SK-N-SH treated with all-trans-retinoic acid at 6 μM for 48 hours (cell line): Measurements from ENCODE around the gene PHYKPL.

ENCODE experiments used
- ATAC-seq: fragments of 200-7000 bp; cut with Tn5 transposase; 3 replicates; pipeline ENCODE4 v1.9.1; 2020; ENCODE audit warnings: mild to moderate bottlenecking, moderate library complexity
- ARNTL ChIP-seq: fragments of 450-650 bp; formaldehyde crosslinking; IDR thresholded peaks from 2 replicates; pipeline ENCODE4 v1.5.0; 2020; ENCODE audit warnings: low read depth, mild to moderate bottlenecking, moderate library complexity, borderline replicate concordance
- BACH2 ChIP-seq: fragments of 250-450 bp; sonication (Bioruptor Pico); IDR thresholded peaks from 2 replicates; pipeline ENCODE4 v1.9.0; 2021; ENCODE audit warnings: mild to moderate bottlenecking, borderline replicate concordance
- ESRRG ChIP-seq: fragments of 250-450 bp; sonication (Bioruptor Pico); IDR thresholded peaks from 2 replicates; pipeline ENCODE4 v1.6.1; 2021; ENCODE audit warnings: mild to moderate bottlenecking
- GLIS3 ChIP-seq: fragments of 250-450 bp; sonication (Bioruptor Pico); IDR thresholded peaks from 2 replicates; pipeline ENCODE4 v1.5.0; 2020; ENCODE audit warnings: mild to moderate bottlenecking, moderate library complexity
- ISL1 ChIP-seq: fragments of 250-450 bp; sonication (Bioruptor Pico); IDR thresholded peaks from 2 replicates; pipeline ENCODE4 v2.1.2; 2022; ENCODE audit warnings: mild to moderate bottlenecking, moderate library complexity
- OSR1 ChIP-seq: fragments of 250-450 bp; sonication (Bioruptor Pico); IDR thresholded peaks from 2 replicates; pipeline ENCODE4 v1.8.0; 2022; ENCODE audit warnings: moderate library complexity, mild to moderate bottlenecking, inconsistent platforms
- PPARA ChIP-seq: fragments of 250-450 bp; sonication (Bioruptor Pico); IDR thresholded peaks from 2 replicates; pipeline ENCODE4 v1.5.0; 2020; ENCODE audit warnings: mild to moderate bottlenecking, borderline replicate concordance
- RARB ChIP-seq: fragments of 250-450 bp; sonication (Bioruptor Pico); IDR thresholded peaks from 2 replicates; pipeline ENCODE4 v1.8.0; 2021; ENCODE audit warnings: mild to moderate bottlenecking, moderate library complexity
- SNAI2 ChIP-seq: fragments of 250-450 bp; sonication (Bioruptor Pico); IDR thresholded peaks from 2 replicates; pipeline ENCODE4 v1.5.0; 2020; ENCODE audit warnings: mild to moderate bottlenecking, moderate library complexity
- TOX ChIP-seq: fragments of 250-450 bp; sonication (Bioruptor Pico); IDR thresholded peaks from 2 replicates; pipeline ENCODE4 v1.8.0; 2021; ENCODE audit warnings: mild to moderate bottlenecking, moderate library complexity, borderline replicate concordance
- ZC3H10 ChIP-seq: fragments of 250-450 bp; sonication (Bioruptor Pico); IDR thresholded peaks from 2 replicates; pipeline ENCODE4 v1.5.1; 2021; ENCODE audit warnings: mild to moderate bottlenecking, moderate library complexity
- ZFP3 ChIP-seq: fragments of 250-450 bp; sonication (Bioruptor Pico); IDR thresholded peaks from 2 replicates; pipeline ENCODE4 v1.5.0; 2020; ENCODE audit warnings: mild to moderate bottlenecking, moderate library complexity
- ZFP30 ChIP-seq: fragments of 450-650 bp; formaldehyde crosslinking; IDR thresholded peaks from 2 replicates; pipeline ENCODE4 v1.5.0; 2022; ENCODE audit warnings: mild to moderate bottlenecking, moderate library complexity
- ZNF565 ChIP-seq: fragments of 450-650 bp; formaldehyde crosslinking; conservative IDR thresholded peaks from 2 replicates; pipeline ENCODE4 v1.5.0; 2020; ENCODE audit warnings: low read depth, mild to moderate bottlenecking, moderate library complexity
- ZNF70 ChIP-seq: fragments of 450-650 bp; formaldehyde crosslinking; IDR thresholded peaks from 2 replicates; pipeline ENCODE4 v1.5.0; 2020; ENCODE audit warnings: mild to moderate bottlenecking, moderate library complexity
- ZNF8 ChIP-seq: fragments of 450-650 bp; formaldehyde crosslinking; IDR thresholded peaks from 2 replicates; pipeline ENCODE4 v1.5.0; 2020; ENCODE audit warnings: mild to moderate bottlenecking, moderate library complexity
- TF ChIP-seq, protein P1 (sequence below): fragments of 250-450 bp; sonication (Bioruptor Pico); IDR thresholded peaks from 2 replicates; pipeline ENCODE4 v1.5.0; 2020; ENCODE audit warnings: mild to moderate bottlenecking, moderate library complexity
- TF ChIP-seq, protein P2 (sequence below): fragments of 250-450 bp; sonication (Bioruptor Pico); IDR thresholded peaks from 2 replicates; pipeline ENCODE4 v1.5.1; 2021; ENCODE audit warnings: mild to moderate bottlenecking, moderate library complexity
- TF ChIP-seq, protein P3 (sequence below): fragments of 250-450 bp; sonication (Bioruptor Pico); IDR thresholded peaks from 2 replicates; pipeline ENCODE4 v1.8.0; 2021; ENCODE audit warnings: low read depth, mild to moderate bottlenecking, moderate library complexity, borderline replicate concordance
- TF ChIP-seq, protein P4 (sequence below): fragments of 250-450 bp; sonication (Bioruptor Pico); IDR thresholded peaks from 2 replicates; pipeline ENCODE4 v1.8.0; 2020; ENCODE audit warnings: mild to moderate bottlenecking, moderate library complexity, borderline replicate concordance

Gene PHYKPL

DNA sequence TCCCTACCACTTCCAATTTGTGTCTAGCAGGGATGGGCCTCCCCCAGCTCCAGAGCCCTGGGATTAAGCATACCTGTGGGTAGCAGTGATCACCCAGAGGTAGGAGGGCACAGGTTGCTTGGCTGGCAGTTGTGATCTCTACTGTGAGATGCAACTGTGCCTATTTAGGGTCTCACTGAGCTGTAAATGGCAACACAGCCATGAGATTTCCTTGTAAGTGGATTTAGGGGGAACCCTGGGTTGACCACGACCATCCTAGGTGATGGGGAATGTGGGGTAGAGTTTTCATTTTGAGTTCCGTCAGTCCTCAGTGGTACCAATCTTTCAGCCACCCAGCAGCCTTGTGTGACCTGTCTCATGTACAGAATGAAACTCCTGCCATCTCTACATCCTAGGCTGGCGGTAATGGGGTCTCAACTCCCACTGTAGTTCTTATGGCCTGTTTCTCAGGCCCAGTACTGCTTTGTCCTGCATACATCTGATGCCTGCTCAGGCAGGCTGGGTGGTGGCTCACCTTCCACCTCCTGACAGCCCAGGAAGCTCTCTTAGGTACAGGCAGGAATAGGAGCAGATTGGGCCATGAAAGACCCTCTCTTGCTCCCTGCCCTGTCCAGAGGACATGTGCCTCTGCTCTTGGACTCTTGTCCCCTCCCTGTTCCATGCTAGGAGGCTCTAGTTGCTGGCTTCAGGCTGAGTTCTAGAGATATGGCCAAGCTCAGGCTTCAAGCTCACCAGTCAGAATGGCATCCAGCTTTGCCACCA, 20.2 kb downstream of the PHYKPL start:
- ATAC-seq = peak; percentile 1; the same call in 2 of the 3 replicates

DNA sequence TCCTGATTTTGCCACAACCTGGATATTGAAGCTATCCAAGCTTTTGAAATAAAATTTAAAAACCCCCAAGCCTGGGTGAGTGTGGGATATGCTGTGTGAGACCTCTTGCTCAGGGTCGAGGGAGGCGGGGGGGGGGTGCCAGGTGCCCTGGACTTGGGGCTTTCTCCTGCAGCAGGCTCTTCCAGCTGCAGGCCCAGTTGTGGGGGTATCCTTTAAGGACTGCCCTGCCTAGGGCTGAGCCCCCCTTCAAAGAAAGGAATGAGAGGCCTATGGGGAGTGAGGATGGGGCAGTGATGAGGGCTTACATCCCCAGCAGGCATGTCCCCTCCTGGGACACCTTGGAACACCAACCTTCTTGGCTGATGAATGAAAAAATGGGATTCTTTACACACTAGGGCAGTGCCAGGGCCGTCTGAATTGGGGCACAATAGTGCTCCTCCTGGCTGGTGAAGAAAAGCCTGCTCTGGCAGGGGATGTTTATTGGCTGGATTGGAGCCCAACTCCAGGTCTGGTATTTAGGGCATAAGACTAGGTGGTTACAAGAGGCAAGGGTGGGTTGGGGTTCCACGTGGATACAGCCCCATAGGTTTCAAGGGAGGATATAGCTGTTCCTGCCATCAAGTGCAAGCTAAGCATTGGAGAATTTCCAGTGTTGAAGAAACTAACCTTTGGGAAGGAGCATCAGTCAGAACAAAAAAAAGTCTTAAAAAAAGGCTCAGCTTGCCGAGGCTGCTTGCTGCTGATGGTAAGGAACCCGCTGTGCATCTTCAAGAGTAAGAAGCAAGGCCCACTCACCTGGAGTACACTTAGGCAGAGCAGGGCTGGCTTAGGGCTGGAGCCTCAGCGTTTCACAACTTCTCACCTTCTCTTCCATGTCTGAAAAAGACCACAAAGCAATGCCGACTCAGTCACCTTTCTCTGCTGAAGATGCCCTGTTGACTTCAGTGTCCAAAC, 21.2 kb downstream of the PHYKPL start:
- ATAC-seq = no peak
- TF ChIP-seq ESRRG = no peak
- TF ChIP-seq ARNTL (CRISPR knock-in tag) = no peak
- TF ChIP-seq TOX (CRISPR knock-in tag) = no peak
- TF ChIP-seq ISL1 (CRISPR knock-in tag) = no peak
- TF ChIP-seq, protein P1, sequence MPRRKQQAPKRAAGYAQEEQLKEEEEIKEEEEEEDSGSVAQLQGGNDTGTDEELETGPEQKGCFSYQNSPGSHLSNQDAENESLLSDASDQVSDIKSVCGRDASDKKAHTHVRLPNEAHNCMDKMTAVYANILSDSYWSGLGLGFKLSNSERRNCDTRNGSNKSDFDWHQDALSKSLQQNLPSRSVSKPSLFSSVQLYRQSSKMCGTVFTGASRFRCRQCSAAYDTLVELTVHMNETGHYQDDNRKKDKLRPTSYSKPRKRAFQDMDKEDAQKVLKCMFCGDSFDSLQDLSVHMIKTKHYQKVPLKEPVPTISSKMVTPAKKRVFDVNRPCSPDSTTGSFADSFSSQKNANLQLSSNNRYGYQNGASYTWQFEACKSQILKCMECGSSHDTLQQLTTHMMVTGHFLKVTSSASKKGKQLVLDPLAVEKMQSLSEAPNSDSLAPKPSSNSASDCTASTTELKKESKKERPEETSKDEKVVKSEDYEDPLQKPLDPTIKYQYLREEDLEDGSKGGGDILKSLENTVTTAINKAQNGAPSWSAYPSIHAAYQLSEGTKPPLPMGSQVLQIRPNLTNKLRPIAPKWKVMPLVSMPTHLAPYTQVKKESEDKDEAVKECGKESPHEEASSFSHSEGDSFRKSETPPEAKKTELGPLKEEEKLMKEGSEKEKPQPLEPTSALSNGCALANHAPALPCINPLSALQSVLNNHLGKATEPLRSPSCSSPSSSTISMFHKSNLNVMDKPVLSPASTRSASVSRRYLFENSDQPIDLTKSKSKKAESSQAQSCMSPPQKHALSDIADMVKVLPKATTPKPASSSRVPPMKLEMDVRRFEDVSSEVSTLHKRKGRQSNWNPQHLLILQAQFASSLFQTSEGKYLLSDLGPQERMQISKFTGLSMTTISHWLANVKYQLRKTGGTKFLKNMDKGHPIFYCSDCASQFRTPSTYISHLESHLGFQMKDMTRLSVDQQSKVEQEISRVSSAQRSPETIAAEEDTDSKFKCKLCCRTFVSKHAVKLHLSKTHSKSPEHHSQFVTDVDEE (CRISPR knock-in tag) = no peak
- no peak for TF ChIP-seq RARB (CRISPR knock-in tag)
- no peak for TF ChIP-seq ZC3H10
- no peak for TF ChIP-seq ZFP3 (CRISPR knock-in tag)
- no peak for TF ChIP-seq ZNF8 (CRISPR knock-in tag)
- TF ChIP-seq, protein P2, sequence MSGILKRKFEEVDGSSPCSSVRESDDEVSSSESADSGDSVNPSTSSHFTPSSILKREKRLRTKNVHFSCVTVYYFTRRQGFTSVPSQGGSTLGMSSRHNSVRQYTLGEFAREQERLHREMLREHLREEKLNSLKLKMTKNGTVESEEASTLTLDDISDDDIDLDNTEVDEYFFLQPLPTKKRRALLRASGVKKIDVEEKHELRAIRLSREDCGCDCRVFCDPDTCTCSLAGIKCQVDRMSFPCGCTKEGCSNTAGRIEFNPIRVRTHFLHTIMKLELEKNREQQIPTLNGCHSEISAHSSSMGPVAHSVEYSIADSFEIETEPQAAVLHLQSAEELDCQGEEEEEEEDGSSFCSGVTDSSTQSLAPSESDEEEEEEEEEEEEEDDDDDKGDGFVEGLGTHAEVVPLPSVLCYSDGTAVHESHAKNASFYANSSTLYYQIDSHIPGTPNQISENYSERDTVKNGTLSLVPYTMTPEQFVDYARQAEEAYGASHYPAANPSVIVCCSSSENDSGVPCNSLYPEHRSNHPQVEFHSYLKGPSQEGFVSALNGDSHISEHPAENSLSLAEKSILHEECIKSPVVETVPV (CRISPR knock-in tag) = no peak
- no peak for TF ChIP-seq SNAI2 (CRISPR knock-in tag)
- no peak for TF ChIP-seq ZNF565
- no peak for TF ChIP-seq OSR1 (CRISPR knock-in tag)
- TF ChIP-seq GLIS3 = no peak
- no peak for TF ChIP-seq PPARA (CRISPR knock-in tag)
- TF ChIP-seq BACH2 (CRISPR knock-in tag) = no peak
- no peak for TF ChIP-seq ZFP30 (CRISPR knock-in tag)
- TF ChIP-seq ZNF70 = no peak
- TF ChIP-seq, protein P3, sequence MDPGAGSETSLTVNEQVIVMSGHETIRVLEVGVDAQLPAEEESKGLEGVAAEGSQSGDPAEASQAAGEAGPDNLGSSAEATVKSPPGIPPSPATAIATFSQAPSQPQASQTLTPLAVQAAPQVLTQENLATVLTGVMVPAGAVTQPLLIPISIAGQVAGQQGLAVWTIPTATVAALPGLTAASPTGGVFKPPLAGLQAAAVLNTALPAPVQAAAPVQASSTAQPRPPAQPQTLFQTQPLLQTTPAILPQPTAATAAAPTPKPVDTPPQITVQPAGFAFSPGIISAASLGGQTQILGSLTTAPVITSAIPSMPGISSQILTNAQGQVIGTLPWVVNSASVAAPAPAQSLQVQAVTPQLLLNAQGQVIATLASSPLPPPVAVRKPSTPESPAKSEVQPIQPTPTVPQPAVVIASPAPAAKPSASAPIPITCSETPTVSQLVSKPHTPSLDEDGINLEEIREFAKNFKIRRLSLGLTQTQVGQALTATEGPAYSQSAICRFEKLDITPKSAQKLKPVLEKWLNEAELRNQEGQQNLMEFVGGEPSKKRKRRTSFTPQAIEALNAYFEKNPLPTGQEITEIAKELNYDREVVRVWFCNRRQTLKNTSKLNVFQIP (CRISPR knock-in tag) = no peak
- TF ChIP-seq, protein P4, sequence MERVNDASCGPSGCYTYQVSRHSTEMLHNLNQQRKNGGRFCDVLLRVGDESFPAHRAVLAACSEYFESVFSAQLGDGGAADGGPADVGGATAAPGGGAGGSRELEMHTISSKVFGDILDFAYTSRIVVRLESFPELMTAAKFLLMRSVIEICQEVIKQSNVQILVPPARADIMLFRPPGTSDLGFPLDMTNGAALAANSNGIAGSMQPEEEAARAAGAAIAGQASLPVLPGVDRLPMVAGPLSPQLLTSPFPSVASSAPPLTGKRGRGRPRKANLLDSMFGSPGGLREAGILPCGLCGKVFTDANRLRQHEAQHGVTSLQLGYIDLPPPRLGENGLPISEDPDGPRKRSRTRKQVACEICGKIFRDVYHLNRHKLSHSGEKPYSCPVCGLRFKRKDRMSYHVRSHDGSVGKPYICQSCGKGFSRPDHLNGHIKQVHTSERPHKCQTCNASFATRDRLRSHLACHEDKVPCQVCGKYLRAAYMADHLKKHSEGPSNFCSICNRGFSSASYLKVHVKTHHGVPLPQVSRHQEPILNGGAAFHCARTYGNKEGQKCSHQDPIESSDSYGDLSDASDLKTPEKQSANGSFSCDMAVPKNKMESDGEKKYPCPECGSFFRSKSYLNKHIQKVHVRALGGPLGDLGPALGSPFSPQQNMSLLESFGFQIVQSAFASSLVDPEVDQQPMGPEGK (CRISPR knock-in tag) = no peak

More for the DNA sequence above, 20.2 kb downstream of the PHYKPL start:
- TF ChIP-seq PPARA (CRISPR knock-in tag) (no peak), ZFP30 (CRISPR knock-in tag) (no peak)

DNA sequence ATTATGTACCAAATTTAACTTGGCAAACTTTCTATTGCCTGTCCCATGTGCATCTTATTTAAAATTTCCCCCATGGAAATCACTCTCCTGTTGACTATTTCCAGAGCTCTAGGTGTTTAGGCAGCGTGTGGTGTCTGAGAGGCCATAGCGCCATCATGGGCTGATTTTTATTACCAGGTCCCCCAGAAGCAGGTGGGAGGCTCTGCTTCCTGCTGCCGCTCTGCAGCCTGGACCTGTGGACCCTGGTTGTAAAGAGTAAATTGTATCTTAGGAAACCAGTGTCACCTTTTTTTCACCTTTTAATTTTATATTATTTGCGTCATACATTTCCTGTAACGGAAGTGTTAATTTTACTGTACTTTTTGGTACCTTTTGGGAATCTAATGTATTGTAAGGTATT, 21.9 kb downstream of the PHYKPL start:
- no peak for ATAC-seq
- TF ChIP-seq ISL1 (CRISPR knock-in tag) = no peak
- TF ChIP-seq PPARA (CRISPR knock-in tag) = no peak
- TF ChIP-seq, protein P3 (CRISPR knock-in tag) = no peak
